ENCODE measurements around the gene CYB5R2. TPM values are rescaled to one million over a fixed set of nuclear protein-coding genes. Genes with fewer than 3 reads are reported as not detected.

Gene CYB5R2
- total RNA-seq, 3 donors from 2014 or later: 9.8 to 32.1 (median 21.6) TPM

DNA sequence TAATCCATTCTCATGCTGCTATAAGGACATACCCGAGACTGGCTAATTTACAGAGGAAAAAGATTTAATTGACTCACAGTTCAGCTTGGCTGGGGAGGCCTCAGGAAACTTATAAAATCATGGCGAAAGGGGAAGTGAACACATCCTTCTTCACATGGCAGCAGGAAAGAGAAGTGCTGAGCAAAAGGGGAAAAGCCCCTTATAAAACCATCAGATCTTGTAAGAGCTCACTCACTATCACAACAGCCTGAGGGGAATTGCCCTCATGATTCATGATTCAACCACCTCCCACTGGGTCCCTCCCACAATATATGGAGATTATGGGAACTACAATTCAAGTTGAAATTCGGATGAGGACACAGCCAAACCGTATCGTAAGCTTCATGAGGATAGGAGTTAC, 3.8 kb upstream of the CYB5R2 start:
- no peak for DNase-seq (ENCODE audit: low spot score in 2 of 2)
- intact Hi-C loops (cut with DNase I; ENCODE audit: low total_unique reads): loop anchor here (5.0 kb wide), 1 partner anchor 900 kb away; no protein-coding TSS in a partner anchor
- no peaks in the 10 kb centered on the region for H3K27me3 ChIP-seq

DNA sequence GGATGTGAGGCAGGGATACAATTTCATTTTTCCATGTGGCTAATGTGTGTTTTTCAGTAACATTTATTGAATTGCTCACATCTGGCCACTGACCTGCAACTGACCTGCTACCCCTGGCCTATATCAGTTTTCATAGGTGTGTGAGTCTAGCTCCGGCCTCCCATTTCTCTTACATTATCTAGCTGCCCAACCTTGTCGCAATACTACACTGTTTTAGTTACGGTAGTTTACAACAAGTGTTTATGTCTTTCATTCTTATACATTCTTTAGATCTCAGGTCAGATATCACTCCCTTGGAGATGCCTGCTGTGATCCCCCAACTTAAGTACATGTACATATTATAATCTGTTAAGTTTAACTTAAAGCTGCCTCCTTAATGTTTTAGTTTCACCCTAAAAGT, 2.3 kb upstream of the CYB5R2 start:
- Histone ChIP-seq H3K4me1 (peaks cover 0 to 10% of the 10 kb centered on the region in 2 donors), H3K36me3 (no peaks in the 10 kb centered on the region), H3K4me3 (no peak overlapping the region), H3K27me3 (no peaks in the 10 kb centered on the region), H3K27ac (no peak overlapping the region), H3K9me3 (no peaks in the 10 kb centered on the region)
- intact Hi-C loops (cut with DNase I; ENCODE audit: low total_unique reads): loop anchor here (5.0 kb wide), 1 partner anchor 898 kb away; no protein-coding TSS in a partner anchor
- TF ChIP-seq POLR2A (IDR thresholded peaks at IDR 0.05) (no peak), POLR2AphosphoS5 (IDR thresholded peaks at IDR 0.05) (no peak)
- TF ChIP-seq, protein P1, sequence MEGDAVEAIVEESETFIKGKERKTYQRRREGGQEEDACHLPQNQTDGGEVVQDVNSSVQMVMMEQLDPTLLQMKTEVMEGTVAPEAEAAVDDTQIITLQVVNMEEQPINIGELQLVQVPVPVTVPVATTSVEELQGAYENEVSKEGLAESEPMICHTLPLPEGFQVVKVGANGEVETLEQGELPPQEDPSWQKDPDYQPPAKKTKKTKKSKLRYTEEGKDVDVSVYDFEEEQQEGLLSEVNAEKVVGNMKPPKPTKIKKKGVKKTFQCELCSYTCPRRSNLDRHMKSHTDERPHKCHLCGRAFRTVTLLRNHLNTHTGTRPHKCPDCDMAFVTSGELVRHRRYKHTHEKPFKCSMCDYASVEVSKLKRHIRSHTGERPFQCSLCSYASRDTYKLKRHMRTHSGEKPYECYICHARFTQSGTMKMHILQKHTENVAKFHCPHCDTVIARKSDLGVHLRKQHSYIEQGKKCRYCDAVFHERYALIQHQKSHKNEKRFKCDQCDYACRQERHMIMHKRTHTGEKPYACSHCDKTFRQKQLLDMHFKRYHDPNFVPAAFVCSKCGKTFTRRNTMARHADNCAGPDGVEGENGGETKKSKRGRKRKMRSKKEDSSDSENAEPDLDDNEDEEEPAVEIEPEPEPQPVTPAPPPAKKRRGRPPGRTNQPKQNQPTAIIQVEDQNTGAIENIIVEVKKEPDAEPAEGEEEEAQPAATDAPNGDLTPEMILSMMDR (IDR thresholded peaks at IDR 0.05): no peak
- no peak for DNase-seq (ENCODE audit: low spot score in 2 of 2)

More for the DNA sequence above, 3.8 kb upstream of the CYB5R2 start:
- Histone ChIP-seq H3K4me1 (peaks cover 0 to 10% of the 10 kb centered on the region in 2 donors), H3K9me3 (no peaks in the 10 kb centered on the region), H3K36me3 (no peaks in the 10 kb centered on the region), H3K27ac (no peak overlapping the region), H3K4me3 (no peak overlapping the region)
- no peak for TF ChIP-seq POLR2AphosphoS5 (IDR thresholded peaks at IDR 0.05)
- no peak for TF ChIP-seq POLR2A (IDR thresholded peaks at IDR 0.05)
- TF ChIP-seq, protein P1 (IDR thresholded peaks at IDR 0.05): no peak

DNA sequence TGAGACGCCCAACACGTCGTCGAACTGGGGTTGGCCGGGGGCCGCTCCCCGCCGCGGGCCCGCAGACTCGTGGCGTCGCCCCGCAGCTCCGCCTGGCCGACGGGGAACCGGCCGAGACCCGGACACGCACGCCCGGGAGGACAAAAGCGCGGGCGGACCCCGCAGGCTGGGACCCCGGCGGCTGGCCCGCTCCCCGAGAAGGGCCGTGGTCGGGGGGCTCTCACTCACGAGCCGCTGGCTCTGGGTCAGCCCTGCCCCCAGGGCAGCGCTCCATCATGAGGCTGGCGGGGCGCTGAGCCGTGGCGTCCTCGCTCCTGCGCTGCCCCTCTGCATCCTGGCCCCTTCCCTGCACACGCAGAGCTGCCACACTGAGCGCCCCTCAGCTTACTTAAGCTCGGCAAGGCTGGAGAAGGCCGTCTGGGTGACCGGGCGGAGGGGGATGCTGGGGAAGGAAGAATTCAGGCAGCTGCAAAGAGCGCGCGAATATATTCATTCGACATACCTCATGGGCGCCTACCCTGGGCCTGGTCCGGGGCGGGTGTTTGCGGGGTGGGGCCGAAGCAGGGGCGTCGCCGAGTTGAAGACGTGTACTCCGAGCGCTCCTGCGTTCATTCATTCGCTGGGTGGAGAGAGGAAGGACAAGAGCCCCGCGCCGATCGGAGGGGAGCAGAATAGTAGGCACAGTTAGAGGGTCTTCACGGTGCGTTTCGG, 579 bp upstream of the CYB5R2 start:
- intact Hi-C loops (cut with DNase I; ENCODE audit: low total_unique reads): no loop called here
- no peaks in the 10 kb centered on the region for H3K9me3 ChIP-seq
- H3K27me3 ChIP-seq: no peaks in the 10 kb centered on the region
- DNase-seq (ENCODE audit: low spot score in 2 of 2): peak in 1 of 2 donors; percentile 67
- H3K4me3 ChIP-seq: peak overlapping the region; percentile 55 to 85 (median 65)
- H3K27ac ChIP-seq: peak overlapping the region; percentile 75 to 83
- TF ChIP-seq, protein P1 (IDR thresholded peaks at IDR 0.05): no peak
- peak in 1 of 3 donors; percentile 11 for TF ChIP-seq POLR2AphosphoS5 (IDR thresholded peaks at IDR 0.05)
- no peaks in the 10 kb centered on the region for H3K36me3 ChIP-seq
- peaks cover 0 to 10% of the 10 kb centered on the region in 2 donors for H3K4me1 ChIP-seq

DNA sequence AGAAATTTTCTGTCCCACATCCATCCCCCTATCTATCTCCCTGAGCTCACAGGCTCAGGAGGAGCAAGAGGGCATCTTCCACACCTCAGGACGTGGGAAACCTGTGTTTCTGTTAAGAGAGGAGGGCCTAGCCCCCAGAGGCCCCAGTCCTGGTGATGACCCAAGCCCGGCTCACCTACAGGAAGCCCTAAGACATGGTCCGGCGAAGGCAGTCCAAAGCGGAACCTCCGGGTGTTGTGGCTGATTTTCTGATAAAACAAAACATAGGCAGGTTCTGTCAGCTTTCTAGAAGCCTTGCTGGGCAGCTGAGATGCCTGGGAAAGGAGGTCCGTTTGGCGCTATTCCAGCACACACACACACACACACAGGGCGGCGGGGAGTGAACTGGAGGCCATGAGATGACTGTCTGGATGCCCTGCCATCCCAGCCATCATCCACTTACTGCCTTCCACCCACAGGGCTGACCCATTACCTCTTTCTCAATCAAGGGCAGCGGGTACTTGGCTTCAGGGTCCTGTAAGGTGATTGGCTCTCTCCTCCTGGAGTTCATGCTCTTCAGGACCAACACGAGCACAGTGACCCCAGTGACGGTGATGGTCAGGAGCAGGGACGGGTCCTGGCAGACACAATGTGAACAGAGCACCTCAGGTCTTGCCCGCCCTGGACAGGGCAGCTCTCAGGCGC, 882 bp downstream of the CYB5R2 start:
- Histone ChIP-seq H3K27ac (peak overlapping the region; percentile 75 to 83), H3K9me3 (no peaks in the 10 kb centered on the region), H3K4me3 (peak overlapping the region in 2 of 3 donors; percentile 65 to 85), H3K27me3 (no peaks in the 10 kb centered on the region), H3K4me1 (peaks cover 0 to 10% of the 10 kb centered on the region in 2 donors), H3K36me3 (no peaks in the 10 kb centered on the region)
- intact Hi-C loops (cut with DNase I; ENCODE audit: low total_unique reads): no loop called here
- DNase-seq (ENCODE audit: low spot score in 2 of 2): no peak
- TF ChIP-seq, protein P1 (IDR thresholded peaks at IDR 0.05): no peak
- TF ChIP-seq POLR2AphosphoS5 (IDR thresholded peaks at IDR 0.05) (no peak), POLR2A (IDR thresholded peaks at IDR 0.05) (no peak)

Data from breast epithelium (tissue), 4 donors.